Cardiac septum (tissue), 1 donor: ENCODE measurements around the gene SPACA7. TPM values are rescaled to one million over a fixed set of nuclear protein-coding genes. Genes with fewer than 3 reads are reported as not detected.
"Not testable (repeated sequence)": the region's sequence is repeated elsewhere in the genome, so short reads cannot be mapped to it uniquely, and the experiment has no call there.

Source experiments
- DNase-seq: peaks from one replicate; pipeline ENCODE4 v3.0.0-alpha.2; 2020; ENCODE audit warnings: low spot score
- intact Hi-C: fragments of 100-400 bp; cut with DNase I; formaldehyde crosslinking; loops from one replicate; pipeline ENCODE4 v1.14.0; 2022
- total RNA-seq: library from RNA; stranded (reverse); fragmentation: NEBNext Ultra II Directional; extraction: Animal tissue kit (Norgen Biotek cat#: 25700); gene quantifications from one replicate; pipeline ENCODE4 v1.2.1, GENCODE V29; 2021
- donor health status: DM: no; HTN: no; CAD: no.

SPACA7 gene
- total RNA-seq, 1 donor from 2014 or later: not detected

DNA sequence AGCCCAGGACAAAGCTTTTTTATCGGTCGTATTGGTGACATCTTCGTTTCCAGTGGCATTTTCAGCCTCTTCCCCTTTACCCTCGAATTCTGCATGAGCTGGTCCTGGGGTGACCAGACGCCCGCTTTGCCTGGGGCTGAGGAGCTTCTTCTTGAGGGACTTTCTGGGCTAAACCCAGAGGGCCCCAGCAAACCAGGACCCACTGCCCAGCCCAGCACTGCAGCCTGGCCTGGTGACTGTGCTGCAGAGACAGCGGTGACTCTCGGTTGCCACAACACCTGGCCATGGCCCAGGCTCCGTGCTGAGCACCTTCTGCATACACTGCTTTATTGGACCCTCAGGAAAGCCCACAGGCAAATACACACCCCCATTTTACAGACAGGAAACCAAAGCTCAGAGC is 21.0 kb downstream of the SPACA7 start:
- DNase-seq: no peak
- intact Hi-C loops: no loop called here

DNA sequence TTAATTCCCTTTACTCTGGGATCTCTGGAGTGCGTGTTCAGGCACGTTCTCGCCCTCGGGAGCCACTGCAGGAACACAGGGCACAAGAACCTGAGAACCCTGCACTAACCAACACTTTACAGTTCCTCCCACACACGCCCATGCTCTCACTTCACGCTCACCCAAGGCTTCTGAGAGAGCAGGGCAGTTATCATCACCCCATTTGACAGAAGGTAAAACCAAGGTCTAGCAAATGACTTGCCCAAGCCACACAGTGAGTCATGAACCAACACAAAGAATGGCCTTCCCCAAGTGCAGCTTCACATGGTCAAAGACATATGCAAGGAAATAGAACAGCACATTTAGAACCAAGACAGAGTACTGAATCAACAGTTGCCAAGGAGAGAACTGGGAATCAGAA is 22.2 kb downstream of the SPACA7 start:
- intact Hi-C loops, DNase-seq: not testable (repeated sequence)

DNA sequence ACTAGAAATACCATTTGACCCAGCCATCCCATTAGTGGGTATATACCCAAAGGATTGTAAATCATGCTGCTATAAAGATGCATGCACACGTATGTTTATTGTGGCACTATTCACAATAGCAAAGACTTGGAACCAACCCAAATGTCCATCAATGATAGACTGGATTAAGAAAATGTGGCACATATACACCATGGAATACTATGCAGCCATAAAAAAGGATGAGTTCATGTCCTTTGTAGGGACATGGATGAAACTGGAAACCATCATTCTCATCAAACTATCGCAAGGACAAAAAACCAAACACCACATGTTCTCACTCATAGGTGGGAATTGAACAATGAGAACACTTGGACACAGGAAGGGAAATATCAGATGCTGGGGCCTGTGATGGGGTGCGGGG is 33.7 kb downstream of the SPACA7 start:
- DNase-seq, intact Hi-C loops: not testable (repeated sequence)

DNA sequence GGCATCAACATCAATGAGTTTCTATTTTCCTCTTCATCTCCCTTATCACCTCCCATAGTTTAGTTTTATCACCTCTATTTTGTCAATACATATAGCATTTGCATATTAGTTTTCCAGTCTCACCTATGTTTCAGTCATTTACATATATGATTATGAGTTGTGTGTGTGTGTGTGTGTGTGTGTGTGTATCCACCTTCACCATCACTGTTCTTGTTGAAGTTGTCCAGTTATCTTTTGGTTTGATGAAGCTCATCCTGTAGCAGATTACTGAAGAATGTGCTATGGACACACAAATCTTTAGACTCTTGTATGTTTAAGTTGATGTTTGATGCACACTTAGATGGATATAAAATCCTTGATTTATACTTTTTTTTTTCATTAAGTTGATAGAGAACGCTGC is 40.5 kb downstream of the SPACA7 start:
- intact Hi-C loops: no loop called here
- DNase-seq: no peak

DNA sequence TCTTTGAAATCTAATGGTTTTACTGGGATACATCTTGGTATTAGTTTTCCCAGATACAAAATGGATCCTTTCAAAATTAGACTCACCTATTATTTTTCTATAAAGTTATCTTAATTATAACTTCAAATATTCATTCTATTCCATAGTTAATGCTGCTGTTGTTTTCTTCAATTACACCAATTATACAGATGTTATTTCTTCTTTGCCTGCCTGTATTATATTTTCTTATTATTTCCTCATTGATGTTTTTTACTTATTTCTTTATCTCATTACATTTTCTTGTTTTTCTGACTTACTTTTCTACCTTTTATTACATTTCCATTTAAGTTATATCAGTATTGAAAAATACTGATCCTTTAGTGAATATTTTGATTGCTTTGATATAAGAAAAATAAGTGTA is 40.9 kb downstream of the SPACA7 start:
- intact Hi-C loops: no loop called here
- DNase-seq: no peak

DNA sequence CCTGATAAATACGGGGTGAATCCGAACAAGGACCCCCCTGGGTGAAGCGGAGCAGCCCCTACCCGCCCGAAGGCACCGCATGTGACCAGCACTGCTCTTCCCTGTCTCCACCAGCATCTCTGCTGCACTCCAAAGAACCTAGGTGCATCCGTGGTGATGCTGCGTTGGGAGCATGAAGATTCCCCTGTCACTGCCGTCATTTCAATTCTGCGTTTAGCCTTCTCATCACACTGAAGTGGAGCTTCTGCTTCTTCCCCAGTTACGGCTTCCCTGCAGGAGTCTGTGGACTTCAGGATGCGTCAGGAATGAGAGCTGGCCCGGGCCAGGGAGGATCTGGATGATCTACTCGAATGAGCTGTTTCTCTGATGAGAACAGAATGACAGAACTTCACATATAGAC is 47.9 kb downstream of the SPACA7 start:
- intact Hi-C loops: no loop called here
- no peak for DNase-seq

DNA sequence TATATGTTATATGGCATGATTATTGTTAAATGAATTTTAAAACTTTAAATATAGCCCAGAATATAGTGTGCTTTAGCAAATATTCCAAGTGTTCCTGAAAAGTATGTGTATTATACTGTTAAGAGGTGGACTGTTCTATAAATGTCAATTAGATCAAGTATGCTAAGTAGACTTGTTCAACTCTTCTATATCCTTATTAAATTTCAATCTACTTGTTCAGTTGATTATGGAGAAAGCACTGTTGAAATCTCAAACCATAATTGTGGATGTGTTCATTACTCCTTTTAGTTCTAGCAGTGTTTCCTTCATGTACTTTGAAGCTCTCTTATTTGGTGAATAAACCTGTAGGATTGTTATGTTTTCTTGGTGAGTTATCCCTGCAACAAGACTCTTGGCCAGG is 52.5 kb downstream of the SPACA7 start:
- intact Hi-C loops: no loop called here
- no peak for DNase-seq

DNA sequence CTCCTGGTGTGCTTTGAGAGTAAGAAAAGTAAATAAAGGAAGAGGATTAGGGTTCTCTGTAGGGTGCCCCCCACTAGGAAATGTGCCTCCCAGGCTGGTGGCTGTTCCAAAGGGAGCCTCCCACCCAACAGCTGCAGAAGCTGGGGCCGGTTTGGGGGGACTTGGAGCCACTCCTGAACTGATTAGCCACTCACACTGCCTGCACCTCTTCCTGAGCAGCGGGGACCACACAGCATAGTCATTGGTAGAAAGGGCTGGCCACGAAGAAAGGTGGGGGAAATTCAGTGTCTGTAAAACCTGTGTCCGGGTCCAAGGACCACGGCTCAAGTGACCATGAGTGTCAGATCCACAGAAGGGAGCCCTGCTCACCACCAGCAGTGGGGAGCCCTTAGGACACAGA is 55.6 kb downstream of the SPACA7 start:
- intact Hi-C loops: no loop called here
- no peak for DNase-seq

DNA sequence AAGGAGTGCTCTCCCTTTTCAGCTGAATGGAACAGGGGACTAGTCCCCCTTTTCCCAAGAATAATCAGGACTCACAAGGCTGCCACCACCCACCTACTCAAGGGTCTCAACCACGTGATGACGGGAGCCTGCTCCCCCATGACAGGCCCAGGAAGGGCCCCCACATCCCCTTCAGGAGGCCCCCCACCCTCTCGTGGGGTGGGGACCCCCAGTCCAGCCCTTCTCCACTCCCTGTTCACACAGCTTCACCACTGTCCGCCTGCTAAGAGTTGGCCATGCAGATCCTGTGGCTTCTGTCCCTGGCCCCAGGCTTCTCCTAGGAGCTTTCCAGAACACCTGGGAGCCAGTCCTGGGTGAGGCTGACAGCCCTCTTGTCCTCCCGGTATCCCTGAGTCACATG is 56.6 kb downstream of the SPACA7 start:
- intact Hi-C loops, DNase-seq: not testable (repeated sequence)

DNA sequence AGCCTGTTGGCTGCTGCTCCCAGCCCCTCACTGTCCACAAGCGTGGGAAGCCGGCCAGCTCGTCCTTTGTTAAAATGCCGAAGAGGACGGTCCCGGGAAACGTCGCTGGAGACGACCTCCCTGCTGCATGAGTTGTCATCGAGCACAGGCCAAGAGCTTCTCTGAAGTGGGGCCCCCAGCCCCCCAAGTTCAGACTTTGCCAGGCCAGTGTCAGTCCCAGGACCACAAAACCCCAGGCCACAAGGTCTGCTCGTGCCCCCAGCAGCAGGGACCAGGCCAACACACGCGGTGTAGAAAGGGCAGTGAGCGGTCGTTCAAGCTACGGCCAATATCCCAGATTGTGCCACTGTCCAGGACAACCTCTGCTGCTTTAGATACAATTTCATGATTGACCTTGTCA is 57.4 kb downstream of the SPACA7 start:
- intact Hi-C loops: not testable (repeated sequence)

DNA sequence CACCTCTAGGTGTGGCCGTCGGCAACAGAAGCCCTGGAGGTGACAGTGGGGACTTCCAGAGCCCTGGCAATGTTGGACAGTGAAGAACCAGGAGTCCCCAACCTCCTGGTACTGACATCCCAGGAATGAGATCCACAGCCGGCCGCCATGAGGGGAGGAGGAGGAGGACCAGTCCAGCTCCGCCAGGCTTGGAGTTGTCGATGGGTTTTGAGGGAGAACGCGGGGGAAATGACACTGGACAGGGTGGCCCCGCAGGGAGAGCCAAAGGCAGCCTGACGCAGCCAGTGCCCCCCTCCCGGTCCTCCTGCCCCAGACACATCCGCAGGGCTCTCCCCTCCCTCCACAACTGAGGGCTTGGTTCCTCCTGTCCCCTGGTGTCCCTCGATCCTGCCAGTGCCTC is 57.9 kb downstream of the SPACA7 start:
- intact Hi-C loops: no loop called here
- DNase-seq: no peak

More for the DNA sequence above, 57.4 kb downstream of the SPACA7 start:
- DNase-seq: not testable (repeated sequence)

DNA sequence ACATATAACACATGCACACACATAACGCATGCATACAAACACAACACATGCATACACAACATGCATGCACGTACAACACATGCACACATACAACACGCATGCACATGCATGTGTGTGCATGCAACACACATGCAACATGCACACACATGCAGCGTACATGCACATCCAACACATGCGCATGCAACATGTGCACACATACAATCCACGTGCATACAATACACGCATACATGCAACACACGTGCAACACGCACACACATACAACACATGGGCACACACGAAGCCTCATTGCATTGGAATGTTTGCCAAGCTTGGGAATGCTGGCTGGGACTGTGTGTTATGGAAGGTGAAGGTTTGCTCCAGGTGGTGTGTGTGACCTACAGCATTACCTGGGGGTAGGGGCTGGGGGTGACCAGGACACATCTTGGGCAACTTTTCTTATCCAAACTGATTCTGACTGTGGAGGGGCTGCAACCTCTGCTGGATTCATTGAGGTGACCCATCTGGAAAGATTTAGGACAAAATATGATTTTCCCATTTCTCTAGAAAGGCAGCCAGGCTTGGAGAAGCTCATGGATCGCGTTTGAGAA is 58.9 kb downstream of the SPACA7 start:
- intact Hi-C loops: no loop called here
- no peak for DNase-seq

DNA sequence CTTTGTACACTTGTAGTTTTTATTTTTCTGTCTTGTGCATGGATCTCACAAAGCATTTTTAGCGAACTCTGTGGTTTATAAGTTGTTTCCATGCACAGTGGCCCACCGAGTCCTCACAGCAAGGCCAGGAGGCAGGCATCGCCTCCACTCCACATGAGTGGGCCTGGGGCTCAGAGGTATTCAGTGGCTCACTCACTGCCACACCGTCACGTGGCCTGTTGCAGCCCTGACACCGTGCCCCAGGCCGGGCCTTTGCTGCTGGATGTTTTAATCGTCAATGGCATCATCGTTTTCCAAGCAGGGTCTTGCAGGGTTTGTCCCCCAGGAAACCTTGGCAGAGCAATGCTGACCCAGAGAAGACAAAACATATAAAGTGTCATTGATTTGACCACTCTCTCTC is 59.8 kb downstream of the SPACA7 start:
- no peak for DNase-seq
- intact Hi-C loops: no loop called here

DNA sequence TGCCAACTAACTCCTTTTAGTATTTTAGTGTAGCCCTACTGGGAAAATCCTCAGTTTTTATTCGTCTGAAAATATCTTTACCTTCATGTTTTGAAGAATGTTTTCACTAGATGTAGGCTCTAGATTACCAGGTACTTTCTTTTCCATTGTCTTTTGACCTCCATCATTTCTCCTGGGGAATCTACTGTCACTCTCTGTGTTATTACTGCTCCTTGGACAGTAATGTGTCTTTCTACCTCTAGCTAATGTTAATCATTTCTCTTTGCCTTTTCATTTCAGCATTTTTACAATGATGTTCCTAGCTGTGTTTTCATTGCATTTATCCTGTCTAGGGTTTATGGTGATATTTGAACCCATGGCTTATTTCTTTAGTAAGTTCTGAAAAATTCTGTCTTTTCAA is 61.9 kb downstream of the SPACA7 start:
- intact Hi-C loops: no loop called here
- DNase-seq: no peak

DNA sequence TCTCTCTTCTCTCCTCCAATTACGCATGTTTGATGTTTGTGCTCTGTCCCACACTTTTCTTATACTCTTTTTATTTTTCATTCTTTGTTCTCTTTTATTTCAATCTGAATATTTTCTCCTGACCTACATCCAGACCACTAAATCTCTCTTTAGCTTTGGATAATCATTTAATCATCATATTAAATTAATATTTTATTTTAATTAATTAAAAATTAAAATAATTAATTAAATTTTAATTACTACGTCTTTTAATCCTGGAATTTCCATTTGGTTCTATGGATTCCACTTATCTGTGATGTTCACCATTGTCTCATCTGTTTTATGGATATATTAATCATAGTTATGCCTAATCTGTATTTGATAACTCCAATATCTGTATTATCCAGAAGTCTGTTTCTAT is 62.4 kb downstream of the SPACA7 start:
- intact Hi-C loops: no loop called here
- no peak for DNase-seq

DNA sequence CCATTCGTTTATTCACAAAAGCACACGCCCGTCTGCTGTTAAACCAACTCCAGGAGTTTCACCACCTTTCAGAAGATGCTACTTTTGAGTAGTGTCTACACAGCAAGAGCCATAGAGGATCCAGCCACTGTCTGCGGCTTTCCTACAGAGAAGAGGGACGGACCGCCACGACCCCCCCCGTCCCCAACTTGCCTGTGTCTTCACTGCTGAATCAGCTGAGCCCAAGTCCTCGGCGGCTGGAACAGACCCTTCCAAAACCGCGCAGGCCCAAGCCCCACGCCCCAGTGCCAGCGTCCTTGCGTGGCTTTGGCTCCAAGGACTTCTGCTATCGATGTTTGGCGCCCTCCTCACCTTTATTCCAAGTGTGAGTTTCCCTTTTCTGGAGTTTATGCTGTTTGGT is 65.1 kb downstream of the SPACA7 start:
- DNase-seq: peak; percentile 67
- intact Hi-C loops: loop anchor here (10.0 kb wide), 1 partner anchor 164 kb away; no protein-coding TSS in a partner anchor

DNA sequence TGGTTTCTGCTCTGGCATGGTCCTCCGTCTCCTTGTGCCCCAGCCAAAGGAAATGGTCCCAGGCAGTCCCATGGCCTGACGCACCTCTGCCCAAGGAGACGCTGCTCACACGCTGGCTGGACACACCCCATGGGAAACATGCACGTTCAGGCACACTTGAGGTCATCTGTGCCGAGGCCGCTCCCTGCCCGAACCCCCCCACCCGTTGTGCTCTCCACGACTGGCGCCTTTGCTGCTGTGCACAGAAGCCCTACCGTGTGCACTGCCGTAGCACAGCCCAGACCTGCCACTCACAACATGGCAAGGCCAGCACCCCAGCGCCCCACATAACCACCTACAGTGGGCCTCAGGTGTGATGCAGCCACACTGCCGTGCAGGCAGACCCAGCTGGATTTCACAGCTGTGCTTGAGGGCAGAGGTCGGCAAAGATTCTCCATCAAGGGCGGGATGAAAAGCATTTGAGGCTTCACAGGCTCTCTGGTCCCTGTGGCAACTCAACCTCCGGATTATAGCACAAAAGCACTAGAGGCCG is 65.7 kb downstream of the SPACA7 start:
- intact Hi-C loops: loop anchor here (10.0 kb wide), 1 partner anchor 163 kb away; no protein-coding TSS in a partner anchor
- DNase-seq: no peak

DNA sequence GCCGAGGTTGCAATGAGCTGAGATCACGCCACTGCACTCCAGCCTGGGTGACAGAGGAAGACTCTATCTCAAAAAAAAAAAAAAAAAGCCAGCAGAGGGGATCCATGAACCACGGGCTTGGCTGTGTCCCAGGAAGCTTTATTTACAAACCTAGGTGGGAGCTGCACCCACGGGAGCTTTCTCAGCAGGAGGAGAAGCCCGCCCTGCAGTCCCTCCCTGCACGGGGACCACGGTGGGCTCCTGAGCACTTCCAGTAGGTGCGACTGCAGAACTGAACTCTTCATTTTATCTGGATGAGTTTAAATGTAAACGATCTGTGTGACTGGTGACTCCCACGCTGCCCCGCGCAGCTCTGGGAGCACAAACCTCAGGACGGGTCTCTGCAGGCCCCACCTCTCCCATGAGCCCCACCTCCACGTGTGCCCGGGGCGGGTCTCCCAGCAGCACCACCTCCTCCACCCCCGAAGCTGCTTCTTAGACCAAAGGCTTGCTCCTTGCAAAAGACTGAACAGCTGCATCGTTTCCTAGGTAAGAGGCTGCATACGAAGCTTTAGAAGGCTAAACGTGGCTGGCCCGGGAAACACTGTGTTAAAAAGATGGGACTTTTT is 66.4 kb downstream of the SPACA7 start:
- DNase-seq: no peak
- intact Hi-C loops: loop anchor here (10.0 kb wide), 1 partner anchor 162 kb away; no protein-coding TSS in a partner anchor

DNA sequence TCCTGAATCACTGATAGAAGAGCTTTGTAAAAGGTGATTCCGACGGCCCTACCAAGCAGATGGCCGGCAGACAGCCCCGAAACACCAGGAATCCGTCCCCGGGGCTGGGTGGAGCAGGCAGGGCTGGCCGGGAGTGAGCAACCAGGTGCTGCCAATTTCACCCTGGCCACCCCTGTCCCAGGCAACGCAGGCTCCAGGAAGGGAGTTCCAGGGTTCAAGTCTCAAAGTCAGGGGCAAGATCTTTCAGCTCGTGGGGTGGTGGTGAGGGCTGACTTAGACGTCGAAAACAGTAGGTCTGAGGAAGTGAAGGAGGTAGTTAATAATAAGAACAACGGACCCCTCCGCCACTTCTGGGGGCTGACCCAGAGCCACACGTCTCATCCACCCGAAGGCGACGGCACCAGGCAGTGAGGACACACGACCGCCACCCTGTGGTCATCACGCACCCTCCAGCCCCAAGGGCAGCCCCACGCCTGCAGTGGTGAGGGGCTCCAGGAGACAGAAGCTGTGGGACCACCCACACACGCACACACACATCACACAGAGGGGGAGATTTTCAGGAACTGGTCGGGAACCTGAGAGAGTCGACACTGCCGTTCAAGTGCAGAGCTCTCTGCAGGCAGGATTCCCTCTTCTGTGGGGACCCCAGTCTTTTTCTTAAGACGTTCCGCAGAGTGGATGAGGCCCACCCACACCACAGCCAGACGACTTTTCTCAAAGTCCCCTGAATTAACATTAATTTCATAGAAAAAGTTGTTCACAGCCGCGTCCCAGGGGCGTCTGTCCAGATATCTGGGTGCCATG is 67.2 kb downstream of the SPACA7 start:
- intact Hi-C loops: loop anchor here (10.0 kb wide), 1 partner anchor 161 kb away; no protein-coding TSS in a partner anchor
- no peak for DNase-seq

DNA sequence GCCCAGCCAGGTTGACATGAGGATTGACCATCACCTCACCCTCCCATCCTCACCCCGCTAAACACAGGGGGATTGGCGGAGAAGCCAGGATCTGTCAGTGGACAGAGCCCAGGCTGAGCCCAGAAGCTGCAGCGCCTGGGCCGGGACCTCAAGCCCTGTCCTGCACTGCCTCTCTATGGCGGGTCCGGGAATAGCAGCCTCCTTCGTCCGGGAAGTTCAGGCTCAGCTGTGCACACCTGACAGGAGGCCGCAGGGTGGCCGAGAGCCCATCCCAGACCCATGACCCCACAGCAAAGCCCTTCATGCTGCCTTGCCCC is 67.8 kb downstream of the SPACA7 start:
- intact Hi-C loops: loop anchor here (2.0 to 10.0 kb wide), 2 partner anchors 161 to 971 kb away; no protein-coding TSS in a partner anchor
- DNase-seq: peak; percentile 70
